Fibroblast of lung (primary cell): ENCODE results near the gene TMEM9.

Source experiments
- EZH2 ChIP-seq: IDR thresholded peaks from 2 replicates; pipeline ENCODE4 v1.5.1; 2012; ENCODE audit warnings: low read length, control low read depth, mild to moderate bottlenecking; ENCODE audit errors: missing control alignments
- TF ChIP-seq, protein P1 (sequence below), 2 donors: IDR thresholded peaks in 1 of 2; conservative IDR thresholded peaks in 1 of 2; 1 replicate in 1 of 2; 2 replicates in 1 of 2; pipeline ENCODE4 v1.5.1; 2011 to 2012; ENCODE audit warnings: low read length in 2 of 2, control low read depth in 1 of 2, inconsistent platforms in 1 of 2, low read depth in 1 of 2, mild to moderate bottlenecking in 1 of 2

DNA sequence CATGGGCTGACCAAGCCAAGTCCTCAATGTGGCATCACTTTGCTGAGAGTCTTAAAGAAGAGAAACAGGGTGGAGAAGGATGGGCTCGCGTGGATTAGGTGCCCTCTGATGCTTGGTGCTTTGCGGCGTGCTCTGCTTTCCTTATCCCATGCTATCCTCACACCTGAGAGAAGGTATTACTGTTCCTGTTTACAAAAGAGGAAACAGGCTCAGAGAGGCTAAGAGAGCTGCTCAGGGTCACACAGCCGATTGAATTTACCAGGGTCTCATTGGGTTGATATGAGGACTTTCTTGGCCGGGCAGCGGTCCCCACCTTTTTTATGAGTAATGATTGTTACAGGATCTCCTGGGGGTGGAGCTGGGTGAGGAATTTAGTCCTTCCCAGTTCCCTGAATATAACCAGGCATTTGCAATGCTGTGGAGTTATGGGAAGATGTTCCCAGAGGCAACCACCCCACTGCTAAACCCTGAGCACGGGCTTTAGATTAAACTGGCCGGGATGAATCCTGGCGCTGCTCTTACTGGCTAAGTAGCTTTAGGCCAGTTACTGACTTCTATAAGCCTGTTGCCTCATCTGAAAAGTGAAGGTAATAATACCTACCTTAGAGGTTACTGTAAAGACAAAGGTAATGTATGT lies 31.8 kb downstream of the TMEM9 start:
- TF ChIP-seq, protein P1, sequence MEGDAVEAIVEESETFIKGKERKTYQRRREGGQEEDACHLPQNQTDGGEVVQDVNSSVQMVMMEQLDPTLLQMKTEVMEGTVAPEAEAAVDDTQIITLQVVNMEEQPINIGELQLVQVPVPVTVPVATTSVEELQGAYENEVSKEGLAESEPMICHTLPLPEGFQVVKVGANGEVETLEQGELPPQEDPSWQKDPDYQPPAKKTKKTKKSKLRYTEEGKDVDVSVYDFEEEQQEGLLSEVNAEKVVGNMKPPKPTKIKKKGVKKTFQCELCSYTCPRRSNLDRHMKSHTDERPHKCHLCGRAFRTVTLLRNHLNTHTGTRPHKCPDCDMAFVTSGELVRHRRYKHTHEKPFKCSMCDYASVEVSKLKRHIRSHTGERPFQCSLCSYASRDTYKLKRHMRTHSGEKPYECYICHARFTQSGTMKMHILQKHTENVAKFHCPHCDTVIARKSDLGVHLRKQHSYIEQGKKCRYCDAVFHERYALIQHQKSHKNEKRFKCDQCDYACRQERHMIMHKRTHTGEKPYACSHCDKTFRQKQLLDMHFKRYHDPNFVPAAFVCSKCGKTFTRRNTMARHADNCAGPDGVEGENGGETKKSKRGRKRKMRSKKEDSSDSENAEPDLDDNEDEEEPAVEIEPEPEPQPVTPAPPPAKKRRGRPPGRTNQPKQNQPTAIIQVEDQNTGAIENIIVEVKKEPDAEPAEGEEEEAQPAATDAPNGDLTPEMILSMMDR (conservative IDR thresholded peaks at IDR 0.05 in 1 of 2, IDR thresholded peaks at IDR 0.05 in 1 of 2; ENCODE audit: low read depth in 1 of 2, low read length in 2 of 2) = no peak
- TF ChIP-seq EZH2 = no peak
